OCI-LY7 (cell line): Measurements from ENCODE around the gene ZNF423.

Experiments
- CTCF ChIP-seq: fragments of 200-600 bp; sonication (generic); conservative IDR thresholded peaks from 2 replicates; pipeline ENCODE4 v1.5.1; 2014; ENCODE audit warnings: mild to moderate bottlenecking, antibody characterized with exemption, low read length, moderate library complexity, mixed read lengths
- EZH2phosphoT487 ChIP-seq: fragments of 200-600 bp; sonication (generic); IDR thresholded peaks from 2 replicates; pipeline ENCODE4 v1.6.1; 2018; ENCODE audit warnings: low read depth, borderline replicate concordance, mild to moderate bottlenecking, mixed run types, antibody characterized with exemption, low read length, moderate library complexity, mixed read lengths

GRCh38 chr16:49801290-49801689 lies 54.6 kb downstream of the ZNF423 start:
- TF ChIP-seq CTCF (no peak), EZH2phosphoT487 (no peak)
